HG02763 (cell line): ENCODE results near the gene GNG7.
"Not testable (repeated sequence)": the region's sequence is repeated elsewhere in the genome, so short reads cannot be mapped to it uniquely, and the experiment has no call there.

ENCODE experiments used
- ATAC-seq: cut with Tn5 transposase; IDR thresholded peaks from one replicate; pipeline ENCODE4 v1.9.1; 2021; ENCODE audit warnings: mild to moderate bottlenecking, moderate library complexity; ENCODE audit not compliant: unreplicated experiment

GNG7 gene

DNA sequence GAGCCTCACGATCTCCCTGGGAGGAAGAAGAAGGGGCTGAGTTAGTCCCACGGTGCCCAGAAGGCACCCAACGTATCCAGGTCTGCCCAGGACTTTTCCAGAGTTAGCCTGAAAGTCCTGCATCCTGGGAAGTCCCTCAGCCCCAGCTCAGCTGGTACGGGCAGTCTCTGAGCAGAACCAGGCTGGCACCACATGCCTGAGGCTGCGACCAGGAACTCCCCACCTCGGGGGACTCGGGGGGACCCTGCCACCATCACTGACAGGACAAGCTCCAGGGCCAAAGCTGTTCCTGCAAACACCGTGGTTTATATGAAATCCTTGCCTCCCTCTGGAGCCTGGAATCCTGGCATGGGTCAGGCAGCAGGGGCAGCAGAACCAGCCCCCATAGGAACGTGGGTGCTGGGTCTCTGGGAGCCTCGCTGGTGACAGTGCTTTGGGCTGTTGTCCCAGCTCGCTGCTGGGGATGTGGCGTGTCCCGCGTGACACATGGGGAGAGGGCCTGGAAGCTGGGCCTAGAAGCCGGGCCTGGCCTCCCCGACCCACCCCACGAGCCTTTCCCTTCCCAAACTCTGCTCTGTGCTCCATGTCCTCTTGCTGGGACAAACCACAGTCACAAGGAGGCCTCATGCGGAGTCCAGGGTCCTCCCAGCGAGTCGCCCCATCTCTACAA is 55.5 kb downstream of the GNG7 start:
- no peak for ATAC-seq

GRCh38 chr19:2645826-2646225 is 56.7 kb downstream of the GNG7 start:
- ATAC-seq, result no peak

- not testable (repeated sequence) for ATAC-seq
These were observed 59.3 kb downstream of the GNG7 start for GRCh38 chr19:2643123-2643737.

GRCh38 chr19:2641332-2641698 is 61.2 kb downstream of the GNG7 start:
- ATAC-seq, result no peak

DNA sequence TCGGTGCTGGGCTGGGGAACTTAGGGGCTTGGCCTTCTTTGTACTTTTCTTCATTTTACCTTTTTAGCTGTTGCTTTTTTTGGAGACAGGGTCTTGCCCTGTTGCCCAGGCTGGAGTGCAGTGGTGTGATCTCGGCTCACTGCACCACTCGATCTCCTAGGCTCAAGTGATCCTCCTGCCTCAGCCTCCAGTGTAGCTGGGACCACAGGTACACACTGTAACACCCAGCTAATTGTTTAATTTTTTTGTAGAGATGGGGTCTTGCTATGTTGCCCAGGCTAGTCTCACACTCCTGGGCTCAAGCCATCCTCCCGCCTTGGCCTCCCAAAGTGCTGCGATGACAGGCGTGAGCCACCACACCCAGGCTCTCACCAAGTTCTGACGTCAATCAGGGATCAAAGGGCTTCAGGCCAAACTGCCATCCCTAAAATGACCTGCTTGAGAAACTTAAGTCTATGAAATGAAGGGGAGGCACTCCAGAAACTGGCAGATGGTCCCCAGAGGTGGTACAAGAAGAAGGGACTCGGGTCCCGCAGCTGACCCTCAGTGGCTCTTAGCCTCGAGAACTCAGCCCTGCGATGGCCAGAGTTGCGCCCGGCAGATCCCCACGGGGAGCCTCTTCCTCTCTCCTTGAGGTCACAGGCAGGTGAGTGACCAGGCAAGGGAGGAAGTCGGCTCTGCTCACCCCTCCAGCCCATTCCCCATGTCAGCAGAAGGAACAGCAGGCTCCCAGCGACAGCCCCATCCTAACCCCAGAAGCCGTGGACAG is 61.7 kb downstream of the GNG7 start:
- no peak for ATAC-seq

GRCh38 chr19:2639999-2640398 is 62.5 kb downstream of the GNG7 start:
- ATAC-seq, result no peak

DNA sequence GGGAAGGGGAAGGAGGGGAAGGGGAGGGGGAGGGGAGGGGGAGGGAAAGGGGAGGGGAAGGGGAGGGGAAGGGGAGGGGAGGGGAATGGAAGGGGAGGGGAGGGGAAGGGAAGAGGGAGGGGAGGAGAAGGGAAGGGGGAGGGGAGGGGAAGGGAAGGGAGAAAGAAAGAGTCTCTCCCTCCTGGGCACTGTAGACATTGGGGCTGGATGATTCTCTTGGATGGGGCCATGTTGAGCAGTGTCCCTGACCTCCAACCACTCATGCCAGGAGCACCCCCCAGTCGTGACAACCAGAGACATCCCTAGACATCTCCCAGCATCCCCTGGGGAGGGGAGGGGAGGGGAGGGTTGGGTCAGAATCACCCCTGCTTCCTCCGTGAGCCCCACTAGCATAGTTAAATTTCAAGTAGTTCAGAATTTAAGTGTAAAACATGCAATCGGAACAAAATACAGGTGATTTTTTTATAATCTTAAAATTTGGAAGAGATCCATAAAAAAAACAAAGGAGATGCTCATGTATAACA is 64.0 kb downstream of the GNG7 start:
- no peak for ATAC-seq

GRCh38 chr19:2636897-2637683 is 65.4 kb downstream of the GNG7 start:
- ATAC-seq, result no peak

DNA sequence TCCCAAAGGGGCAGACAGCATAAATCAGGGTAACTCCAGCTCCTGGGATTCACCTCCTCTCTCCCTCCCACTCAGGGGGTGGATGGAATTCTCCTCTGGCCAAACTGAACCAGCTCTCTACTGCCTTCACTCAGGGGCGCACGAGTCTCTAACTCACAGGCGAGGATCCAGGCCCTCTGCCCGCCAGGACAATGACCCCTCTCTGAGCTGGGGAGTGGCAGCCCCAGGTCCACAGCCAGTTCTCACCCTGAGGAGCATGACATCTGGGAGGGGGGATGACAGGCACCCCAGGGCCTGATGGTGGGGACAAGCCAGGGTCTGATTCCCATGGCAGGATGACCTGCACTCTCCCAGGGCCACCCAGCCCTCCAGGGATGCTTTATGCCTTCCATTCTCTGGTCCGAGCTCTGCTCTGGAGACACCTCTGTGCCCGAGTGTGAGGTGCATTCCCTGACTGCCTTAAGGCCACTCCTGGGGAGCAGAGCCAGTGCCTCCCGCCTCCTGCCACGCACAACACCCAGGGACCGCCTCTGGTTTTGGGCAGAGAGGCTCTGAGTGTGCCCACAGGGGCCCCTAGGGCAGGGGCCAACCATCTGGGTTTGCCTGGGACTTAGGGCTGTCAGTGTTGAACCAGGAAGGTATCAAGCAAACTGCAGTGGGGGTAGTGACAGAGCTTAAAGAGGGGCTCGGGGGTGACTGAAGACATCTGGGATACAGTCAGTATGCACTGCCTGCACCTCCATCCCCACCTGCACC is 66.2 kb downstream of the GNG7 start:
- ATAC-seq, result no peak

DNA sequence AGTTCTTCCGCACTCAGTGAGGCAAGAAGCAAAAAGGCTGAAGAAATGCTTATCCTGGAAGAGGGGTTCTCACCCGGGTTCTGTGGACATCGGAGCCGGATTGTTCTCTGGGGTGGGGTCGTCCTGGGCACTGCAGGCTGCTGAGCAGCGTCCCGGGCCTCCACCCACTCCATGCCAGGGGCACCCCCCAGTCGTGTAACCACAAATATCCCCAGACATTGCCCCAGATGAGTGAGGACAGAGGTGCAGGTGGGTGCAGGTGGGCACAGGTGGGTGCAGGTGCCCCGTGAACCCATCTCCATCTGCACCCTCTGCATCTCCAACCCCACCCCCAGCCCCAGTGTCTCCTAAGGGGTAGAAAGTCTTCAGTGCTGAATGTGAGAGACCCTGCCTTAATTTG is 67.5 kb downstream of the GNG7 start:
- ATAC-seq, result no peak

DNA sequence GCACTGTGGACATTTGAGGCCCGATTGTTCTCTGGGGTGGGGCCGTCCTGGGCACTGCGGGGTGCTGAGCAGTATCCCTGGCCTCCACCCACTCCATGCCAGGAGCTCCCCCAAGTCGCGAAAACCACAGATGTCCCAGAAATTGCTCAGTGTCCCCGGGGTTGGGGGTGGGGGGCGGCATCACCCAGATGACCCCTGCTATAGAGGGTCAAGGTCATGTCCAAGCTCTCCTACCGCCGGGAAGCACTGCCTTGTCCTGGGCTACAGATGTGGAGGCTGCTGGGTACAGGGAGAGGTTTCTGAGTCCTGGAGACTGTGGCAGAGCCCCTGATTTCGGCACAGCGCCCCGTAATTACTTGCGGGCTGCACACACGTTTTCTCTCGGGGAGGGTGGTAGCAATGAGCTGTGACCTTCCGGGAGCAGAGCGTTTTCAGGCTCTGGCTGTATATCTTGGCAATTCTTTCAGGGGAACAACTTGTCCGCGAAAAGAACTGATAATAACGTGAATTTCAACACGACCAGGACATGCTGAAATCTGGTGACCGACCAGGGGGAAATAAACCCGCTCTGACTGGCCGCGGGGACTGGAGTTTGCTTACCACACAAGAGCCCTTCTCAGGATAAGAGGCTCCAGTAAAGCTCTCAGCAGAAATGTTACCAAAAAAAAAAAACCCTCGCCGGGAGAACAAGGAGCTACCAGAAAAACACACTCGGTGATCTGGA is 68.1 kb downstream of the GNG7 start:
- ATAC-seq, result no peak

GRCh38 chr19:2633693-2634075 is 68.8 kb downstream of the GNG7 start:
- ATAC-seq, result no peak

DNA sequence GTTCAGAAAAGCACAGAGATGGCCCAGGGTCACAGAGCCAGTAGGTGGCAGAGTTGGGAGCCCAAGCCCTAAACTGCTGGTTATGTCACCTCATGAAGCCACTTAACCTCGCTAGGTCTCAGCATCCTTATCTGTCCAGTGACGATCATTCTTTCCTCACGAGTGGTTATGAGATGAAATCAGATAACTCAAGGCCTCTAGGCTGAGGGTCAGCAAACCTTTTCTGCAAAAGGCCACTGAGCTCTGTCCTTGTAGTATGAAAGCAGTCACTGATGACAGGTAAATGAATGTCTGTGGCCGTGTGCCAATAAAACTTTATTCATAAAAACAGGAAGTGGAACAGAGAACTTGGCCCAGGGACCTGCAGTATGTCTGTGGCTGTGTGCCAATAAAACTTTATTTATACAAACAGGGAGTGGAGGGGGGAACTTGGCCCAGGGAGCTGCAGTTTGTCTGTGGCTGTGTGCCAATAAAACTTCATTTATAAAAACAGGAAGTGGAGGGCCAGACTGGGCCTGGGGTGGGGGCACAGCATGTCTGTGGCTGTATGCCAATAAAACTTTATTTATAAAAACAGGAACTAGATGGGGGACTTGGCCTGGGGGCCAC is 71.2 kb downstream of the GNG7 start:
- no peak for ATAC-seq

DNA sequence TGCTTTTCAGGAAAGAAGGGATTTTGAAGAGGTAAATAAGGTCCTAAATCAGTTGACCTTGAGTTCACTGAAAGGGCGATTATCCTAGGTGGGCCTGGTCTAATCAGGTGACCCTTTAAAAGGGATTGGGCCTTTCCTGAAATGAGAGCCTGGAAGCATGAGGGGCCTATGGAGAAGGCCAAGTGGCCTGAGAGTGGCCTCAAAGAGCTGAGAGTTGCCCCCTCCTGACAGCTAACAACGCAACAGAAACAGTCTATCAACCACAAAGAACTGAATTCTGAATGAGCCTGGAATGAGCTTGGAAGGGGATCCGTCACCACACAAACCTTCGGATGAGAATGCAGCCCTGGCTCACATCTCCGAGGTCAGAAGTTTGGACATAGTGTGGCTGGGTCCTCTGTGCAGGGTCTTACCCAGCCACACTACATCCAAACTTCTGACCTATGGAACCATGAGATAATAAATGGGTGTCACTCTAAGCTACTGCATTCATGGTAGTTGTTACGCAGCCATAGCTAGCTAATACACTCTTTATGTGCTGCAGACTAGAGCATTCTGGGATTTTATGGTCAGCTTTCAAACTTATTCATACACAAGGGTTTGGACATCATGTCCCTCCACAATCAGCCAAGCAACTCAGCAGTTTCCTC is 72.0 kb downstream of the GNG7 start:
- no peak for ATAC-seq

DNA sequence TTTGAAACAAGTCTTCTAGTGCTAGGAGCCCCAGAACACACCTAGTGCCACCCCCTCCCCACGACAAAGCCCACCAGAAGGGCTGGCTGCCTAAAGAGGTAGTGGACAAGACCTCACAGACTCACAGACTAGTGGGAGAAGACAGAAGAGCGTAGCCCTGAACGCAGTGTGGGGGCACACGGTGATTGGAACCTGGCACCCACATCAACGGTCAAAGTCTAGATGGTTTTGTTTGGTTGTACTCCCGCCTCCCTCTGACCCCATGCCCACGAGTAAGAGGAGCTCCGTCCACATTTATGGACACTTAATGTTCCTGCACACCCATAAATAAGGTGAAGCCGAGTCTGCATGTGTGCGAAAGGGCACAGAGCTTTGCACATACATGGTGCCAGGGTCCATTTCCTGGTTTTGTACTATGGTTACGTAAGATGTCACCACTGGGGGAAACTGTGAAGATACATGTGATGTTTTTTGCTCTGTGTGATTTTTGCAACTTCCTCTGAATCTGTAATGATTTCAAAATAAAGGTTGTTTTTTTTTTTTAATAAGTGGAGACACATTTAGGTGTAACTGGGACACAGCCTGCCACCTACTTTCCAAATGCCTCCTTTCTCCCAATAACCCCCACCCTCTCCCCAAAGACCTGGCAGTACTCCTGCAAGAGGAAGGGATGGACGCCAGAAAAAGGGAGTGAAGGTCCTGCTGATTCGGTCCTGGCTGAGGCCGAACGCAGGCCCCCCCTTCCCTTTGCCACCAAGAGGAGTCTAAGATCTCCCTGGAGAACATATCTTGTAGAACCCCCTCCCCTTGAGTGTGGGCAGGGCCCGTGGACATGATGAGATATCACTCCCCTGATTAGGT is 72.8 kb downstream of the GNG7 start:
- ATAC-seq, result no peak

DNA sequence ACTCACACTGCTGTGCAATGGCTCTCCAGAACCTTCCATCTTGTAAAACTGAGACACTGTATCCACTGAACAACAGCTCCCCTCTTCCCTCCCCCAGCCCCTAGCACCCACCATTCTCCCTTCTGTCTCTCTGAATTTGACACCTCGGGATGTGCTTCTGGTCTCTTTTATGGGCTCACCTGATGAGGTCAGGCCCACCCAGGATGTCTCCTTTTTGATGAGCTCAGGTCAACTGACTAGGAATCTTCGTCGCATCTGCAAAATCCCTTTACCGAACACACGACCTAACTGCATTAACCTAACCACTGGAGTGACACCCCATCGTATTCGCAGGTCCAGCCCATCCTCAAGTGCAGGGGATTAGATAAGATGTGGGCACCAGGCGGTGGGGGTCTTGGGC is 73.9 kb downstream of the GNG7 start:
- no peak for ATAC-seq

- no peak for ATAC-seq
These were observed 74.6 kb downstream of the GNG7 start for GRCh38 chr19:2627855-2628254.

DNA sequence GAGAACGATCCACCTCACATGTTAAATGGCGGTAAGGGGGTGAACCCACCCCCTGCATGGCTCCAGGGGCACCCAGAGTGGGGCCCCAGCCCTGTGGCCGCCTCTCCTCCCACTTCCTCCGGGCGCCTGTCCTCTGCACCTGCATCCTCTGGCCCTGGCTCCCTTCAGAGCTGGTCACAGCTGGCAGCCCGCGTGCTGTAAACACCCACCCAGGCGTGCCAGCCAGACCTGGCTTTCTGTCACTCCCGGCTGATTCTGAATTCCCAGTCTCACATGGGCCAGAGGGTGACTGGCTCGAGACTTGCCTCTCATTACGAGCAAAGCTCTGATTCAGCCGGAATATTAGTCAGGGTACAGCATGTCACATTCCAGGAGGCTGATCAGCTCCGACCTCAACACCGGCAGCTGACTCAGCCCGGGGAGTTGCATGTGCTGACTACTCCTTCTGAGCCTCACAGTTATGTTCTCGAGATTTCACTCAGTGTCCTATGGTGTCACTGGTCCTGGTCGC is 75.1 kb downstream of the GNG7 start:
- no peak for ATAC-seq
